GM21825 (cell line): Measurements from ENCODE around the gene LIF.
A peak's percentile ranks its signal among the peaks of the same experiment; 100 is the strongest.

ENCODE experiments used
- ATAC-seq: cut with Tn5 transposase; IDR thresholded peaks from one replicate; pipeline ENCODE4 v1.9.1; 2021; ENCODE audit warnings: mild to moderate bottlenecking, moderate library complexity; ENCODE audit not compliant: unreplicated experiment

Gene LIF

GRCh38 chr22:30245985-30246813 lies at the start of gene LIF:
Gene LIF (minus strand): TSS chr22:30246759. CDS start chr22:30246695, 64 bp downstream.
- no peak for ATAC-seq

- ATAC-seq, result no peak
Observed at GRCh38 chr22:30296324-30296723, 49.8 kb upstream of the LIF start.

DNA sequence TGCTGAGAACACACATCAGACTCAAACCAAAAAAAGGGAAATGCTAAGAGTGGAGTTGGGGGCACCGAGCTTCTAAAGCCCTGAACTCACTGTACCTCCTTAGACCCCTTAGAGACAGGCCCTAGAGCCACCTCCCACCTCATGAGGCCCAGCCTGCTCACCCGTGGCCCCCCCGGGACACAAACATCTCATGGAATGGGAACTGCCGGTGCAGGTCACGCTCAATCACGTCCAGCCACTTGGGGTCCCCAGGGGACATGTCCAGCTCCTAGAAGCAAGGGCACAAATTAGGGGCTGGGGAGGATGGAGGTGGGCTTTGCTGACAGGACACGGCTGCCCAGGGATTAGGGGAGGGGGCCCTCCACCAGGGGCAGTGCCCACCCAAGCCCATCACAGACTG lies 49.0 kb upstream of the LIF start:
- ATAC-seq, result no peak

DNA sequence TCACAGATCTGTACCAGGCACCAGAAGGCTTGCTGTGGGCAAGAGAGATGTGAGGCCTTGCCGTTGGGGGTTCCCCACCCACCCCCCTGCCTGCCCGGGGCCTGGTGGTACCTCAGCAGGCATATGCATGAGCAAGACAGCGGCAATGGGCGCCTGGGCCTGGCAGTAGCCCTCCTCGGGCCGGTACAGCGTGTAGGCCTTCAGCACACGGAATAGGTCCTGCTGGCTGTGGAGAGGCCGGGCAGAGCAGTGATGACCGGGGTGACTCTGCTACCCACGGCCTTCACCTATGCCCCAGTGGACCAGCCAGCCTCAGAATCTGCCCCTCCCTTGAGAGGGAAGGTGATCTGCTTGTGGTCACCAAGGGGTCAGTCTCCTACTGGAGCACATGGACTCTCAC lies 48.3 kb upstream of the LIF start:
- ATAC-seq, result no peak

GRCh38 chr22:30294066-30294465 lies 47.5 kb upstream of the LIF start:
- ATAC-seq, result no peak

DNA sequence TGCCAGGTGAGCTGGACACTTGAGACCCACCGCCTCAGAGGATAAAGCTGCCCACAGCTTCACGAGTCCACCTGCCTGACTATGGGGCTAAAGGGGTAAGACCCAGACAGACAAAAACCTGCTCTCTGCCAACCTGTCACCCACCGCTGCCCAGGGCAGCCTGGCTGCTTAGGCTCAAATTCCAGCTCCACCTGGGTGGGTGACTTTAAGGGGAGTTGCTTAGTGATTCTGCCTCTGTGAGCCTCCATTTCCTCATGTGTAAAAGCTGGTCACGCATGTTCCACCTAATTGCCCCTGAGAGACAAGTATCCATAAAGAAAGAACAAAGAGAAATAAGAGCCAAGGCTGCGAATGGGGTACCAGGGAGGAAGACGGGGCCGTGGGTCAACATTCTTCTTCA lies 46.5 kb upstream of the LIF start:
- ATAC-seq, result no peak

- no peak for ATAC-seq
Observed at GRCh38 chr22:30292069-30292970, 45.8 kb upstream of the LIF start.

DNA sequence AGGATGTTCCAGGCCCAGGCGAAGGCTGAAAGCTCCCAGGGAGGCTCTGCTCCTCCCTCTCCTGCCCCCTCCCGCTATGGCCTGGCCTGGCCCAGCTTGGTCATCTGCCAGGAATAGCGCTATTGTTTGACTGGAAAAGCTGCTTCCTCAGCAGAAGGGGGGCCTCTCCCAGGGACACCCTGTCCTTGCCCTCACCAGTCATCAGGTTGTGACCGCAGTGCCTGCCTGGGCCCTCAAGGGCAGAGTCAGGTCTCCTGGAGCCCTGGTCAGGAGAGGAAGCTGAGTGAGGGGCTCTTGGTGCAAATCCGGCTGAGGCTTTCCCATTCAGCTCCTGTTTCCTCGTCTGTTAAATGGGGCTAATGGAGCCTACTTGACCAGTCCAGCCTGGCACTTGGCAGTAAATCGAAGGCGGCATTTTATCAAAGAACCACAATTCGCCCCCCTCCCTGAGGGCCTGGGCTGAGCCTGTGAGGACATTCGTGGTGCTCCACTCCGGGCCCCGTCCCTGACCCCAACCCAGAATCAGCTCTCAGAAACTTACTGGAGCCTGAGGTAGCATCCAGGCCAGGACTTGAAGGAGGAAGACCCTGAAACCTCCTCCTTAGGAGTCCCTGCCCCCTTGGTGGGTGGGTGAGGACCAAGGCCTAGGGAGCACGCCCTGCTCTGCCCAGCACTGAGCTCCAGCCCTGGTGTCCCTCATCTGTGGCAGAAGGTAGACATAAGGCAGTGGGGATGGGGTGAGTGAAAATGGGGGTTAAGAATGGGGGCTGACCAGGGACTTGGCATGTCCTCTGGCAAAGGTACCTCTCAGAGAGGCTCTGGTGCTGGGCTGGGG lies 44.7 kb upstream of the LIF start:
- no peak for ATAC-seq

DNA sequence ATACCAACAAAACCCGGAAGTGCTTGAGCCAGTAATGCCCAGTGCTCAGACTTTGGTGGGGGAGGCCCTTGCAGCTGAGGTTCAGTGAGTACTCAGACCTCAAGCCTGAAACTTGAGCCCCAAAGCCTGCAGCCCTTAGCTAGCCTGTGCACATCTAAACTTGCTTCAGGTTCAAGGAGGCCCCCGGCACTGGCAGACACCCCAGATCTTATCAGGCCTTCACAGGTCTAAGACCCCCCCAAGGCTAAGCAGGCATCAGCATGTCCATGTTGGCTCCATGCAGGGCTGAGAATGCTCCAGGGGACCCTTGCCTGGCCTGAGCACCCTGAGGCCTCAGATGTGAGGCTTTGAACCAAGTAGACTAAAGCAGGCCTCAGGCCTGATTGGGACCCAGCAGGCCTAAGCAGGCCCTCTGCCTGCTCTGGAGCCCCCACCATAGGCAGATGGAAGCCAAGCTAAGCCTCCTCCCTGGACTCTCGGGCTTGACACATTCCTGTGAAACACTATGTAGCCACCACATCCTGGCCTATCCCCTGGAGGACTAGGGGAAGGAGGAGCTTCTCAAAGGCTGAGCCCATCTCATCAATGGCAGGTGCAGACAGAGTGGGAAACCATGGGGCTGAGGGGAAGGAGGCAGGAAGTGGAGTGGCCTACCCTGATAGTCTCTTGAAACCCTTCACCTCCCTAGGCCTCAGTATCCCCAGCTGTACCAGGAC lies 43.9 kb upstream of the LIF start:
- ATAC-seq, result no peak

DNA sequence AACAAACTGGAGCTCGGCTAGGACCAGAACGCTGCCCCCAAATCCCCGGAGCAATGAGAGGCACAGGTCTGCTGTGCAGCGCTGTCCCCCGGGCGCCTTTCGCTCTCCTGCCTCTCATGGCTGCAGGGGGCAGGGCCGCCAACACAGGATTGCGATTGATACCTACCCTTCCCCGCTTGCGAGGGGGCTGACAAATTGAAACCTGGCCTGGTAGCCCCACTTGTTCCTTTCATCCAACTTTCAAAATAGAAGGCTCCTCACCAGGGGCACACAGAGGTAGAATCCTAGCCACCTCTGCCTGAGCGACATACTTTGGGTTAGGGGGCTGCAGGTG lies 43.4 kb upstream of the LIF start:
- ATAC-seq, result peak; percentile 9

DNA sequence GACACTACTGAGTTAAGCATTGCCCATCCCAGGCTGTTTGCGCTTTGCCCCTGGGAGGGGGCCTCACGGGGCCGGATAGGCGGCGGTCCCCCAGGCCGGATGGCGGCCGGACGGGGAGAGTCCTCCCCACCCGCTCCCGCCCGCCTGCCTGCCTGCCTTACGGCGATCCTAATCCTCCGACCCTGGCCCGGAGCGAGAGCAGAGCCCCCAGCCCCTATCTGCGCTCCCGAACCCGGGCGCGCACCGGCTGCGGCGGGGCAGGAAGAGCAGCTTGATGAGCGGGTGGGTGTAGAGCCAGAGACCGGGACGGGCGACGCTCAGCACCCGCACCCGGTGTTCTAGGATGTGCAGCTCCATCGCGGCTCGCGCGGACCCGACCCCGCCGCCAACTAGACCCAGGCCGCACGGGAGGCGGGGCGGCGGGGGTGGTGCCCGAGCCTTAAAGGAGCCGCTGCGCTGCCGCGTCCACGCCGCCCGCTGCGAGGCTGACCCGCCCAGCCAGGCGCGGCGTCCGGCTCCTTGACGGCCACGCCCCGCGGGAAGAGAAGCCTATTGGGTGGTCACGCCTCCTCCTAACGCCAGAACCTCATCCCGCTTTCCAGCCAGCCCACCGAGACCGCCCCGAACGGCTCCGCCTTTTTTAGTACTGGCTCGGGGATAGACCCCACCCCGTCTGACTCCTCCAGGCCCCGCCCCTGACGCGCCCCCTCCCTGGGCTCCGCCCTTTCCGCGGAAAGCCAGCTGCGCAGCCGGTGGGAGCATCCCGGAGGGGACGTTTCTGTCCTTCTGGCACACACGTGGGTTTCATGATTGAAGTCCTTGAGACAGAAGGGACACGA lies 42.8 kb upstream of the LIF start, which contains the start of gene CASTOR1:
Gene CASTOR1, minus strand, starts transcription at position 365 of the 839 bp plus-strand sequence. Its CDS starts 8 bp downstream, at position 357.
- ATAC-seq, result peak; percentile 55

- ATAC-seq, result no peak
Observed at GRCh38 chr22:30288419-30289140, 42.0 kb upstream of the LIF start.

DNA sequence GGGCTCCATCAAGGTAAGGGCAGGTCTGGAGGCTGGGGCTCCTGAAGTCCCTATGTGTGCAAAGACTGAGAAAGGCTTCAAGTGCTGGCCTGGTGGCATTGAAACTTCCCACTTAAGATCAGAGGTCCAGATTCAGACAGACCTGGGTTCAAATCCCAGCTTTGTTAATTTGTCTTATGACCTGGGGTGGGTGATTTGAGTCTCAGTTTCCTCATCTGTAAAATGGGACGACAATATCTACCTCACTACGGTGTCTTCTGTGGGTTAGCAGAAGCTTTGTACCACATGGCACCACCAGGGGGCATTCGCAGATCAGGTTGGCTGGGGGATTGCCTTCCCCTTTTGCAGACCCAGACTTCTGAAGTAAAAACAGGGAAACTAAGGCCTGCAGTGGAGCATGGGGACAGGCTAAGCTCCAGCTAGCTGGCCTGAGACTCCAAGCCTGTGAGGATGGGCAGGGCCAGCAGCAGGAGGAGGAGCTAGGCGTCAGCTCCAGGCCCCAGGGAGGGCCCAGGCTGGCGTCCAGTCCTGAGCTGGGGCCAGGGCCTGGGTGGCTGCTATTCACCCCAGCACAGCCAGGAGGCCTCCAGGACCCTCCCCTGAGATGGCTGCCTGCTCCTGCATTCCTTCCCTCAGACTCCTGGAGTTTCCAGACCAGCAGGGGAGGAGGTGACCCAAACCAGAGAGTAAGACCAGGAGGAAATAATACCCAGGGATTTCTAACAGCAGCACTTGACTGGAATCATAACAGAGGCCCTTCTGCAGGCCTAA lies 41.3 kb upstream of the LIF start:
- ATAC-seq, result no peak

GRCh38 chr22:30286813-30287647 lies 40.5 kb upstream of the LIF start:
- ATAC-seq, result no peak

GRCh38 chr22:30286331-30286730 lies 39.8 kb upstream of the LIF start:
- ATAC-seq, result no peak

GRCh38 chr22:30285846-30286200 lies 39.3 kb upstream of the LIF start:
- ATAC-seq, result no peak

DNA sequence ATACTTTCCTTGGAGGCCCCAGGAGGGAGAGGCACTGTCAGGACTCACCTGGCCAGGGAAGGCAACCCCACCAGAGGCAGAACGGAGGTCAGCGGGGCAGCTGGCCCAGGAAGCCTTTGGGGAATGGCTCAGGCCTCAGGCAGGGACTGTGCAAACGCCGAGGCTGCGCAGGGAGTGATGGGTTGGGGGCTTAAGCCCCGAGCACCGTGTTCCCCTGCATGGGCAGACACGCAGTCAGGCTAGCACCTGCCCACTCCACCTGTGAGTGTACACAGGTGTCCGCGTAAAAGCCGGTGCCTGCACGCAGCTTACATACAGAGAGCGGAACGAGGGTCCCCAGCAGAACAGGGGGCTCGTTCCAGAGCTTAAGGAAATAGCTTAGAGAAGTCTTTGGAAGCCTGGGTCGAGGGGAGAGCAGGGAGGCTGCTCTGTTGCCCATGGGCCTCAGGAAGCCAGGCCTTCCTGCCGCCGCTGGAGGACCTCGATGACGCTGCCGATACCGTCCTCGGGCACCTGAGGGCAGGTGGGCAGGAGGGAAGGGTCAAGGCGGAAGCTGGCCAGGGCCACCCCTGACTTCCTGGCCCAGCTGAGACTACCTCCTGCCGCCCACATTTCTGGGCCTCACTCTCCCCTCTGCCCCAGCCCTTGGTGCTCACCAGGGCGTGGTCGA lies 38.8 kb upstream of the LIF start:
- no peak for ATAC-seq
